ENCODE measurements around the gene MYOM3. TPM values are rescaled to one million over a fixed set of nuclear protein-coding genes. Genes with fewer than 3 reads are reported as not detected.
A peak's percentile ranks its signal among the peaks of the same experiment; 100 is the strongest.
"Not testable (repeated sequence)": the region's sequence is repeated elsewhere in the genome, so short reads cannot be mapped to it uniquely, and the experiment has no call there.

MYOM3 gene
- total and polyA plus RNA-seq, 2 of the 4 experiments (the other 2 are of a cell fraction) = 0.03 TPM; not detected in 1

DNA sequence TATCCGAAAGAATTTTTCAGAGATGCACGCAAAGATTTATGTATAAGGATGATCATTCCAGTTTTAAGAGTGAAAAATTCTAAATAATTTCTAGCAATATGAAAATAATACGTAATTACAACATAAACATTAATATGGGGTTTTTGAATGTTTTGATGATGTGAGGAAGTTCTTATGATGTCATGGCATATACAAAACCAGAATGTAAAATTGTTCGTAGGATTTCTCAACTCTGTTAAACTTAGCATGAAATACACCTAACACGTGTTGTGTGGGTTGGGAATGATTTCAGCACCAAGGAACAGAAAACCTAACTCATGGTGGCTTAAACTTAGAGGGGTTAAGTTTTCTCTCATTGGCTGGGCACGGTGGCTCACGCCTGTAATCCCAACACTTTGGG lies 62.2 kb downstream of the MYOM3 start:
- WGBS, 2 experiments (ENCODE audit: extremely low coverage in 2 of 2, insufficient read length in 1 of 2) = 60% methylated on average over 1 of the region's 7 CpGs; no CpG with 5 or more reads in 1 of the 2 experiments
- intact Hi-C loops (cut with micrococcal nuclease) = no loop called here
- Histone ChIP-seq H3K9me3 (ENCODE audit: control insufficient read depth, insufficient read depth, low read length) (no peaks in the 10 kb centered on the region), H3K23ac (ENCODE audit: low read depth, low read length) (no peak overlapping the region), H2BK5ac (ENCODE audit: low read depth, low read length, poor library complexity, severe bottlenecking) (no peak overlapping the region), H3K27ac (ENCODE audit: insufficient read depth, low read length) (no peak overlapping the region), H4K20me1 (ENCODE audit: insufficient read depth, low read length) (peaks cover 20% of the 10 kb centered on the region), H3K18ac (ENCODE audit: low read depth, low read length) (no peak overlapping the region), H3K4me2 (ENCODE audit: low read depth, low read length) (no peak overlapping the region), H3K4ac (ENCODE audit: low read depth, low read length) (no peak overlapping the region), H3K36me3 (ENCODE audit: control insufficient read depth, insufficient read depth, low read length) (no peaks in the 10 kb centered on the region), H3K14ac (replicated peaks; ENCODE audit: low read depth, low read length) (no peak overlapping the region), H3K9me1 (ENCODE audit: insufficient read depth, low read length) (peaks cover 4% of the 10 kb centered on the region; the same call in 1 of the 2 replicates), H2BK120ac (ENCODE audit: low read depth, low read length) (no peak overlapping the region), H3K27me3 (ENCODE audit: control insufficient read depth, insufficient read depth, low read length) (no peaks in the 10 kb centered on the region), H2BK20ac (ENCODE audit: low read depth, low read length) (no peak overlapping the region), H3K56ac (ENCODE audit: extremely low read depth, insufficient read depth, low read length) (no peak overlapping the region), H2BK15ac (ENCODE audit: low read depth, low read length) (no peak overlapping the region), H3K4me3 (ENCODE audit: insufficient read depth, low read depth, low read length) (no peak overlapping the region), H2AFZ (replicated peaks; ENCODE audit: low read length, poor library complexity) (no peak overlapping the region), H2AK5ac (ENCODE audit: low read depth, low read length) (no peak overlapping the region), H3K79me1 (ENCODE audit: low read depth in 1 of 2, low read length in 2 of 2) (no peaks in the 10 kb centered on the region), H2AK9ac (replicated peaks; ENCODE audit: low read depth, low read length, poor library complexity) (no peak overlapping the region), H4K8ac (ENCODE audit: low read depth in 2 of 2, low read length in 2 of 2) (no peak overlapping the region), H4K5ac (ENCODE audit: low read depth, low read length) (no peak overlapping the region), H3K4me1 (ENCODE audit: control insufficient read depth, insufficient read depth, low read length) (peaks cover 5% of the 10 kb centered on the region), H4K91ac (ENCODE audit: insufficient read depth, low read depth, low read length) (no peak overlapping the region), H3K9ac (ENCODE audit: low read depth, low read length) (no peak overlapping the region)
- ATAC-seq (ENCODE audit: low read depth) (no peak), DNase-seq (no peak)
- no TSS peak for BruUV-seq (replicated peaks)
- dilution Hi-C loops (cut with HindIII; ENCODE audit: low sequenced_read_pairs, unreplicated experiment) = no loop called here
- TF ChIP-seq NFE2L2 (IDR thresholded peaks at IDR 0.05; ENCODE audit: low read depth, low read length) = no peak
- TF ChIP-seq SMC3 (IDR thresholded peaks at IDR 0.05; ENCODE audit: low read depth, low read length) = no peak
- TF ChIP-seq FOS (IDR thresholded peaks at IDR 0.05; ENCODE audit: low read depth, low read length) = no peak
- no peak for TF ChIP-seq RCOR1 (IDR thresholded peaks at IDR 0.05; ENCODE audit: insufficient replicate concordance, low read length)
- no peak for TF ChIP-seq CHD1 (IDR thresholded peaks at IDR 0.05; ENCODE audit: low read depth, low read length)
- no peak for TF ChIP-seq RAD21 (IDR thresholded peaks at IDR 0.05; ENCODE audit: low read length)
- in situ Hi-C loops (cut with MboI; ENCODE audit: low sequenced_read_pairs) = no loop called here
- ChIA-PET CTCF (no interaction called here), POLR2A (ENCODE audit: unreplicated experiment) (no interaction called here)

DNA sequence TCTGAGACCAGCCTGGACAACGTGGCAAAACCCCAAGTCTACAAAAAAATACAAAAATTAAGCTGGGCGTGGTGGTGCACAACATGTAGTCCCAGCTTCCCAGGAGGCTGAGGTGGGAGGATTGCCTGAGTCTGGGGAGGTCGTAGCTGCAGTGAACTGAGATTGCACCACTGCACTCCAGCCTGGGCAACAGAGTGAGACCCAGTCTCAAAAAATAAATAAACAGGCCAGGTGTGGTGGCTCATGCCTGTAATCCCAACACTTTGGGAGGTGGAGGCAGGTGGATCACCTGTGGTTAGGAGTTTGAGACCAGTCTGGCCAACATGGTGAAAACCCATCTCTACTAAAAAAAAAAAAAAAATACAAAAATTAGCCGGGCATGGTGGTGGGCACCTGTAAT lies 63.0 kb downstream of the MYOM3 start:
- H4K91ac ChIP-seq (ENCODE audit: insufficient read depth, low read depth, low read length); H4K8ac ChIP-seq (ENCODE audit: low read depth in 2 of 2, low read length in 2 of 2); H3K18ac ChIP-seq (ENCODE audit: low read depth, low read length); H2AK5ac ChIP-seq (ENCODE audit: low read depth, low read length); H3K23ac ChIP-seq (ENCODE audit: low read depth, low read length); dilution Hi-C loops (cut with HindIII; ENCODE audit: low sequenced_read_pairs, unreplicated experiment); H3K4me1 ChIP-seq (ENCODE audit: control insufficient read depth, insufficient read depth, low read length); H3K27ac ChIP-seq (ENCODE audit: insufficient read depth, low read length); H3K79me1 ChIP-seq (ENCODE audit: low read depth in 1 of 2, low read length in 2 of 2); H4K5ac ChIP-seq (ENCODE audit: low read depth, low read length); H3K14ac ChIP-seq (replicated peaks; ENCODE audit: low read depth, low read length); ATAC-seq (ENCODE audit: low read depth); H3K27me3 ChIP-seq (ENCODE audit: control insufficient read depth, insufficient read depth, low read length); in situ Hi-C loops (cut with MboI; ENCODE audit: low sequenced_read_pairs); H3K9me3 ChIP-seq (ENCODE audit: control insufficient read depth, insufficient read depth, low read length); H3K36me3 ChIP-seq (ENCODE audit: control insufficient read depth, insufficient read depth, low read length); BruUV-seq (replicated peaks); H3K56ac ChIP-seq (ENCODE audit: extremely low read depth, insufficient read depth, low read length); H2BK20ac ChIP-seq (ENCODE audit: low read depth, low read length); H2AK9ac ChIP-seq (replicated peaks; ENCODE audit: low read depth, low read length, poor library complexity); POLR2A ChIA-PET (ENCODE audit: unreplicated experiment); intact Hi-C loops (cut with micrococcal nuclease); H3K9me1 ChIP-seq (ENCODE audit: insufficient read depth, low read length); H2BK5ac ChIP-seq (ENCODE audit: low read depth, low read length, poor library complexity, severe bottlenecking); H3K4ac ChIP-seq (ENCODE audit: low read depth, low read length); H3K9ac ChIP-seq (ENCODE audit: low read depth, low read length); H2BK120ac ChIP-seq (ENCODE audit: low read depth, low read length); H3K4me3 ChIP-seq (ENCODE audit: insufficient read depth, low read depth, low read length); H2AFZ ChIP-seq (replicated peaks; ENCODE audit: low read length, poor library complexity); DNase-seq; H3K4me2 ChIP-seq (ENCODE audit: low read depth, low read length): not testable (repeated sequence)
- CTCF ChIA-PET = interaction anchor here (0.6 kb wide), 2 partner anchors 11 to 46 kb away, joined by 3 to 4 read pairs; no protein-coding TSS in a partner anchor
- no CpG with 5 or more reads among the region's 4 CpGs for WGBS, 2 experiments (ENCODE audit: extremely low coverage in 2 of 2, insufficient read length in 1 of 2)
- Histone ChIP-seq H4K20me1 (ENCODE audit: insufficient read depth, low read length) (peaks cover 20% of the 10 kb centered on the region), H2BK15ac (ENCODE audit: low read depth, low read length) (0 out of 3 replicates have a peak overlapping the region, but pooled peaks have one; percentile 21)
